ENCODE data around the gene BIRC6. TPM values are rescaled to one million over a fixed set of nuclear protein-coding genes. Genes with fewer than 3 reads are reported as not detected.

Gene BIRC6
- total and polyA plus RNA-seq, 2 of the 8 experiments (the other 6 are each of a cell fraction or from before 2014, with no cell fraction given): 32.5 to 69.5 TPM

- TF ChIP-seq CHD7 (IDR thresholded peaks at IDR 0.05; ENCODE audit: insufficient replicate concordance, low read length): no peak
- TF ChIP-seq, protein P1, sequence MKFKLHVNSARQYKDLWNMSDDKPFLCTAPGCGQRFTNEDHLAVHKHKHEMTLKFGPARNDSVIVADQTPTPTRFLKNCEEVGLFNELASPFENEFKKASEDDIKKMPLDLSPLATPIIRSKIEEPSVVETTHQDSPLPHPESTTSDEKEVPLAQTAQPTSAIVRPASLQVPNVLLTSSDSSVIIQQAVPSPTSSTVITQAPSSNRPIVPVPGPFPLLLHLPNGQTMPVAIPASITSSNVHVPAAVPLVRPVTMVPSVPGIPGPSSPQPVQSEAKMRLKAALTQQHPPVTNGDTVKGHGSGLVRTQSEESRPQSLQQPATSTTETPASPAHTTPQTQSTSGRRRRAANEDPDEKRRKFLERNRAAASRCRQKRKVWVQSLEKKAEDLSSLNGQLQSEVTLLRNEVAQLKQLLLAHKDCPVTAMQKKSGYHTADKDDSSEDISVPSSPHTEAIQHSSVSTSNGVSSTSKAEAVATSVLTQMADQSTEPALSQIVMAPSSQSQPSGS (IDR thresholded peaks at IDR 0.05; ENCODE audit: low read length): no peak
- no peak for TF ChIP-seq CTCF (IDR thresholded peaks at IDR 0.05; ENCODE audit: control extremely low read depth in 1 of 3, insufficient read depth in 1 of 3, low read depth in 1 of 3, low read length in 3 of 3)
- no peak for TF ChIP-seq RXRA (IDR thresholded peaks at IDR 0.05; ENCODE audit: insufficient read depth, low read depth, low read length)
- no peak for TF ChIP-seq SIN3A (conservative IDR thresholded peaks at IDR 0.05 in 1 of 2, IDR thresholded peaks at IDR 0.05 in 1 of 2; ENCODE audit: low read depth in 1 of 2, low read length in 2 of 2)
- TF ChIP-seq HDAC6 (IDR thresholded peaks at IDR 0.05; ENCODE audit: low read depth, low read length): no peak
Measured at GRCh38 chr2:32641180-32641579, 284.4 kb downstream of the BIRC6 start (continued).

Data from H1 (cell line).